K562 (cell line): ENCODE results near the gene PHF3. TPM values are rescaled to one million over a fixed set of nuclear protein-coding genes. Genes with fewer than 3 reads are reported as not detected.

Experiments used
- ATAC-seq: fragments of 200-7000 bp; cut with Tn5 transposase; 3 replicates; pipeline ENCODE4 v1.9.1; 2020; ENCODE audit warnings: moderate library complexity
- BruUV-seq: library from RNA; stranded (reverse); fragments of 400-500 nt; replicated peaks from 2 replicates; lab custom pipeline; 2021; lab: Mats Ljungman, UMichigan
- CTCF ChIA-PET: fragments of 300-600 bp; formaldehyde crosslinking; extraction: SDS; loops from one replicate; lab custom pipeline; 2021; ENCODE audit warnings: low intra/inter-chr PET ratio; lab: Yijun Ruan, JAX
- POLR2A ChIA-PET: fragments of 300-600, 350-650 bp; sonication (Branson Sonifier 250); formaldehyde crosslinking; extraction: SDS; loops from one replicate; lab custom pipeline; 2021; ENCODE audit warnings: antibody characterized with exemption, inconsistent platforms; lab: Yijun Ruan, JAX
- DNase-seq, 4 experiments: peaks; one replicate each; pipeline versions ENCODE4 v3.0.0 to v3.0.0-alpha.2; 2011 to 2018; ENCODE audit warnings: low spot score in 3 of 4, mixed read lengths in 3 of 4; ENCODE audit errors: extremely low read depth in 1 of 4
- FAIRE-seq: peaks from 2 replicates; lab custom pipeline; 2011; peaks lifted over from hg19 to GRCh38; lab: Jason Lieb, UNC
- H2AFZ ChIP-seq: 2 replicates; pipeline ENCODE4 v1.6.0; 2011; ENCODE audit warnings: low read depth, low read length, control low read depth, inconsistent platforms
- H3K27ac ChIP-seq: fragments of 200-600 bp; 3 replicates; pipeline ENCODE4 v1.8.0; 2011; ENCODE audit warnings: low read depth, mild to moderate bottlenecking, control low read depth, inconsistent platforms, low read length, moderate library complexity, mixed read lengths; ENCODE audit errors: extremely low read depth
- H3K27me3 ChIP-seq, 2 experiments: fragments of 300-600 bp in 1 of 2; 2 replicates in 1 of 2; 3 replicates in 1 of 2; pipeline versions ENCODE4 v1.6.0 to v1.8.0; 2011; ENCODE audit warnings: inconsistent platforms in 2 of 2, low read length in 2 of 2, mild to moderate bottlenecking in 1 of 2, mixed read lengths in 1 of 2, moderate library complexity in 1 of 2; ENCODE audit not compliant: control insufficient read depth in 2 of 2, insufficient read depth in 2 of 2
- H3K36me3 ChIP-seq: fragments of 300-600 bp; 3 replicates; pipeline ENCODE4 v1.8.0; 2011; ENCODE audit warnings: mild to moderate bottlenecking, low read length, inconsistent platforms; ENCODE audit not compliant: control insufficient read depth, insufficient read depth
- H3K4me1 ChIP-seq, 2 experiments: fragments of 200-600 bp in 1 of 2; replicated peaks in 1 of 2; 2 replicates in 1 of 2; 3 replicates in 1 of 2; pipeline versions ENCODE4 v1.5.1 to v1.8.0; 2011; ENCODE audit warnings: inconsistent platforms in 2 of 2, low read length in 2 of 2, mild to moderate bottlenecking in 1 of 2, mixed read lengths in 1 of 2, moderate library complexity in 1 of 2; ENCODE audit not compliant: control insufficient read depth in 2 of 2, insufficient read depth in 2 of 2
- H3K4me2 ChIP-seq: 2 replicates; pipeline ENCODE4 v1.6.1; 2011; ENCODE audit warnings: low read length, control low read depth, inconsistent platforms, mixed read lengths; ENCODE audit not compliant: insufficient read depth
- H3K4me3 ChIP-seq: fragments of 200-600 bp; sonication (generic), shearing (Covaris generic); 2 replicates; pipeline ENCODE4 v1.5.1; 2016; ENCODE audit warnings: control low read depth, inconsistent platforms
- H3K79me2 ChIP-seq: fragments of 200-600 bp; 3 replicates; pipeline ENCODE4 v1.8.0; 2011; ENCODE audit warnings: low read length, inconsistent platforms; ENCODE audit not compliant: control insufficient read depth, insufficient read depth
- H3K9ac ChIP-seq, 2 experiments: 2 replicates each; pipeline versions ENCODE4 v1.6.0 to v1.6.1; 2011; ENCODE audit warnings: low read depth in 2 of 2, low read length in 2 of 2, control low read depth in 1 of 2, inconsistent platforms in 1 of 2, mild to moderate bottlenecking in 1 of 2, mixed read lengths in 1 of 2; ENCODE audit not compliant: insufficient read depth in 1 of 2
- H3K9me1 ChIP-seq: one replicate; pipeline ENCODE4 v1.6.0; 2011; ENCODE audit warnings: inconsistent platforms, mild to moderate bottlenecking, low read length, moderate library complexity; ENCODE audit not compliant: control insufficient read depth, insufficient read depth
- H3K9me3 ChIP-seq: replicated peaks from 2 replicates; pipeline ENCODE4 v1.5.1; 2011; ENCODE audit warnings: low read depth, low read length, inconsistent platforms; ENCODE audit not compliant: control insufficient read depth, insufficient read depth
- H4K20me1 ChIP-seq: replicated peaks from 2 replicates; pipeline ENCODE4 v1.6.1; 2011; ENCODE audit warnings: low read length, inconsistent platforms, mixed read lengths; ENCODE audit not compliant: control insufficient read depth, insufficient read depth
- BRD9 ChIP-seq: fragments of 450-650 bp; IDR thresholded peaks from 2 replicates; pipeline ENCODE4 v1.6.1; 2018; ENCODE audit warnings: low read depth; ENCODE audit not compliant: partially characterized antibody
- E2F3 ChIP-seq: fragments of 250-450 bp; sonication (Bioruptor Pico); IDR thresholded peaks from 2 replicates; pipeline ENCODE4 v1.4.0; 2020; ENCODE audit warnings: mild to moderate bottlenecking
- ETV6 ChIP-seq, 3 experiments: fragments of 150-350 bp in 1 of 3; sonication (generic) in 1 of 3; formaldehyde crosslinking in 1 of 3; IDR thresholded peaks; 2 replicates each; pipeline versions ENCODE4 v1.6.1 to v1.8.0; 2014 to 2022; ENCODE audit warnings: borderline replicate concordance in 2 of 3, low read depth in 2 of 3, antibody characterized with exemption in 1 of 3, low read length in 1 of 3, mild to moderate bottlenecking in 1 of 3, missing genetic modification reagents in 1 of 3
- TEAD4 ChIP-seq, 2 experiments: sonication (generic) in 1 of 2; formaldehyde crosslinking in 1 of 2; IDR thresholded peaks; 2 replicates each; pipeline versions ENCODE4 v1.6.1 to v1.8.0; 2012 to 2022; ENCODE audit warnings: borderline replicate concordance in 1 of 2, inconsistent platforms in 1 of 2, low read length in 1 of 2, mild to moderate bottlenecking in 1 of 2, missing genetic modification reagents in 1 of 2
- ZNF830 ChIP-seq: fragments of 250-450 bp; sonication (Bioruptor Pico); IDR thresholded peaks from 2 replicates; pipeline ENCODE4 v1.5.0; 2021; ENCODE audit warnings: mild to moderate bottlenecking
- in situ Hi-C: fragments of 300-500 bp; cut with MboI; formaldehyde crosslinking; loops from 4 replicates; pipeline ENCODE4 v1.15.0; 2018; ENCODE audit warnings: inconsistent platforms, mixed read lengths
- intact Hi-C: fragments of 100-400 bp; cut with micrococcal nuclease; formaldehyde crosslinking; loops from 2 replicates; pipeline ENCODE4 v1.14.2; 2022
- polyA plus RNA-seq, 8 experiments: library from polyadenylated mRNA; depleted of rRNA in 4 of 8; stranded (reverse) in 5 of 8; unstranded in 3 of 8; fragments of >200 nt; fragmentation: Nextera tagmentation in 2 of 8; fragmentation: Illumina TruSeq in 1 of 8; extraction: Ambion mirVana in 2 of 8; extraction: Trizol in 1 of 8; gene quantifications; 2 replicates each; pipeline versions ENCODE4 v1.2.1 to v1.2.3, GENCODE V29; 2011 to 2014; ENCODE audit warnings: inconsistent platforms in 1 of 8, missing spikeins in 1 of 8
- total RNA-seq, 7 experiments: library from RNA; depleted of rRNA in 6 of 7; stranded (reverse); fragments of >200 nt in 6 of 7; fragmentation: Illumina TruSeq in 2 of 7; extraction: Trizol in 2 of 7; gene quantifications; 2 replicates each; pipeline versions ENCODE4 v1.2.1 to v1.2.3, GENCODE V29; 2011 to 2021; ENCODE audit warnings: low replicate concordance in 1 of 7

Gene PHF3
- total and polyA plus RNA-seq, 9 of the 15 experiments (the other 6 are each of a cell fraction or from before 2014, with no cell fraction given), result 8.1 to 51.2 (median 30.9) TPM

DNA sequence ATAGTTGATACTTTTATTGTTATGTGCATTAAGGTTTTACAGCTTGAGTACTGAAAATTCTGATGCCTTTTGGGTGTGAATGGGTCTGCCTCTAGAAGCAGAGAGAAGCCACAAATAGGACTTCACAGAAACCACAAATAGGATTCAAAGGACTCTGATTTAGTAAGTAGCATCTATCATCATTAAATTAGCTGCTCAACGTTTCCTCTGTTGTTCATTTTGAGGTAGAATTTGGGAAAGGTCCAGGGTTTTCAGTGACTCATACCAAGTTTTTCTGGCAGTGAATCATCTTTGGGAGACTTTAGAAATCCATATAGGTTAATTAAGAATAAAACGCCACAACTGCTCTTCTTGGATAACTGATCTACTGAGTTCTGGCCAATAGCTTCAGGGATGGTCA is 105.1 kb downstream of the PHF3 start (continued):
- no peak for TF ChIP-seq E2F3 (CRISPR knock-in tag)
- TF ChIP-seq TEAD4 (IDR thresholded peaks at IDR 0.05; ENCODE audit: low read length), result no peak
- TF ChIP-seq TEAD4 (CRISPR knock-in tag; IDR thresholded peaks at IDR 0.05; ENCODE audit: borderline replicate concordance), result no peak
- TF ChIP-seq BRD9, result no peak
- TF ChIP-seq, all 486 proteins: peak for 0

DNA sequence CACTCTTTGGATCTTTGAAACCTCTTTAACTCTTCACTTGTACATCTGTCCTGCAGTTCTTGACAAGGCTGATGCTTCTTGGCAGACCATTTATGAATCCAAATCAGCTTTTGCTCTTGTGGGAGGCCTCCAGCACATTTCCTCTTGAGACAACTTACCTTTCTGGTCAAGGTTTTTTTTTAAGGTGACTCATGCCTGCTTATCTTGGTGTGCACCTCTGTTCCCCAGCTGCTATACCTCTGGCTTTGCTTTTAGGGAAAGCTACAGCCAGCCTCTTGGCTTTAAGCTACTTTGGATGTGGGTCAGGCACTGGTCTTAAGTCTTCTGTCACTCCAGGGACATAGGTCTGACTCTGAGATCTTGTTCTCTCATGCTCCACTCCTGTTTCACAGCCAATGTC is 106.5 kb downstream of the PHF3 start:
- Histone ChIP-seq H3K9me3 (no peaks in the 10 kb centered on the region; the same call in 1 of the 2 replicates), H3K36me3 (no peaks in the 10 kb centered on the region), H3K79me2 (no peaks in the 10 kb centered on the region), H3K4me2 (no peak overlapping the region), H3K4me3 (no peak overlapping the region), H3K4me1 (no peaks in the 10 kb centered on the region), H3K27me3 (no peaks in the 10 kb centered on the region), H2AFZ (no peak overlapping the region), H3K9me1 (no peaks in the 10 kb centered on the region), H4K20me1 (no peaks in the 10 kb centered on the region), H3K9ac (no peak overlapping the region), H3K27ac (no peak overlapping the region)
- TF ChIP-seq ETV6 (IDR thresholded peaks at IDR 0.05; ENCODE audit: borderline replicate concordance in 1 of 2, low read depth in 2 of 2, low read length in 1 of 2), result no peak
- no peak for TF ChIP-seq ETV6 (CRISPR knock-in tag; IDR thresholded peaks at IDR 0.05; ENCODE audit: borderline replicate concordance)
- no peak for TF ChIP-seq ZNF830
- no TSS peak for BruUV-seq
- POLR2A ChIA-PET, result interaction anchor here (0.9 kb wide), 1 partner anchor 11 kb away, joined by 4 read pairs; no protein-coding TSS in a partner anchor
- intact Hi-C loops, result no loop called here
- in situ Hi-C loops, result no loop called here
- no peak for DNase-seq
- FAIRE-seq, result no peak
- no peak for ATAC-seq
- CTCF ChIA-PET, result interaction anchor here (0.5 kb wide), 1 partner anchor 58 kb away, joined by 3 read pairs; no protein-coding TSS in a partner anchor
